B cell (primary cell): Measurements from ENCODE around the gene EXOC6B.

Experiments
- EZH2 ChIP-seq: IDR thresholded peaks from 2 replicates; pipeline ENCODE4 v1.6.1; 2012; ENCODE audit warnings: borderline replicate concordance, low read depth, mild to moderate bottlenecking, moderate library complexity, low read length; ENCODE audit not compliant: insufficient read depth, poor library complexity, severe bottlenecking
- TF ChIP-seq, protein P1 (sequence below): fragments of 200-600 bp; IDR thresholded peaks from one replicate; pipeline ENCODE4 v1.8.0; 2022; ENCODE audit warnings: antibody characterized with exemption, mild to moderate bottlenecking

DNA sequence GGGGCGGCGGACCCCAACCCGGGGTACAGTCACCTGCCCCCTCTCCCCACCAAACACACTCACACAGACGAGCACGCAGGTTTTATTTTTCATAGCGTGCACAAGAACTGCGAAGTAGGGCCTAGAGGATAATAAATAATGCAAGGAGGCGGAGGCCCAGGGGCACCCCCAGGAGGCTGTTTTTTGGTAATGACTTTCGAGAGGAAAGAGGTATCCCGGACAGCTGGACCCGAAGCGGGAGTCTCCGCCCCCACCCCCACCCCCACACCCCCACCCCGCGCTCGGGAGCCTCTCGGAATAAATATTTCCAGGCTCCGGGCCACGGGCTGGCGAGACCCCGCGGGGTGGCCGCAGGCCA is 681.6 kb downstream of the EXOC6B start:
- TF ChIP-seq, protein P1, sequence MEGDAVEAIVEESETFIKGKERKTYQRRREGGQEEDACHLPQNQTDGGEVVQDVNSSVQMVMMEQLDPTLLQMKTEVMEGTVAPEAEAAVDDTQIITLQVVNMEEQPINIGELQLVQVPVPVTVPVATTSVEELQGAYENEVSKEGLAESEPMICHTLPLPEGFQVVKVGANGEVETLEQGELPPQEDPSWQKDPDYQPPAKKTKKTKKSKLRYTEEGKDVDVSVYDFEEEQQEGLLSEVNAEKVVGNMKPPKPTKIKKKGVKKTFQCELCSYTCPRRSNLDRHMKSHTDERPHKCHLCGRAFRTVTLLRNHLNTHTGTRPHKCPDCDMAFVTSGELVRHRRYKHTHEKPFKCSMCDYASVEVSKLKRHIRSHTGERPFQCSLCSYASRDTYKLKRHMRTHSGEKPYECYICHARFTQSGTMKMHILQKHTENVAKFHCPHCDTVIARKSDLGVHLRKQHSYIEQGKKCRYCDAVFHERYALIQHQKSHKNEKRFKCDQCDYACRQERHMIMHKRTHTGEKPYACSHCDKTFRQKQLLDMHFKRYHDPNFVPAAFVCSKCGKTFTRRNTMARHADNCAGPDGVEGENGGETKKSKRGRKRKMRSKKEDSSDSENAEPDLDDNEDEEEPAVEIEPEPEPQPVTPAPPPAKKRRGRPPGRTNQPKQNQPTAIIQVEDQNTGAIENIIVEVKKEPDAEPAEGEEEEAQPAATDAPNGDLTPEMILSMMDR: no peak
- no peak for TF ChIP-seq EZH2
